Stimulated activated CD4-positive, alpha-beta T cell treated with anti-CD3 and anti-CD28 coated beads, TNF-alpha, amount 100 ng/mL, for 48 hours (primary cell): Measurements from ENCODE around the gene OR5K4.
A peak's percentile ranks its signal among the peaks of the same experiment; 100 is the strongest.

Source experiments
- DNase-seq, 3 donors: peaks; one replicate each; pipeline ENCODE4 v3.0.0-alpha.2; 2020; ENCODE audit warnings: low read depth in 3 of 3

Gene OR5K4

GRCh38 chr3:98353554-98353953, at the start of gene OR5K4:
OR5K4 (plus strand) TSS chr3:98353854; CDS start chr3:98353854, 0 bp downstream.
- DNase-seq, result no peak

GRCh38 chr3:98322101-98322500, 31.6 kb upstream of the OR5K4 start:
- DNase-seq, result no peak

GRCh38 chr3:98322686-98323085, 31.0 kb upstream of the OR5K4 start:
- no peak for DNase-seq

GRCh38 chr3:98323425-98323824, 30.2 kb upstream of the OR5K4 start:
- no peak for DNase-seq

- no peak for DNase-seq
These were observed 28.6 kb upstream of the OR5K4 start for GRCh38 chr3:98325055-98325454.

GRCh38 chr3:98326105-98326893, 27.4 kb upstream of the OR5K4 start:
- no peak for DNase-seq

GRCh38 chr3:98326945-98327344, 26.7 kb upstream of the OR5K4 start:
- DNase-seq, result no peak

GRCh38 chr3:98328933-98329332, 24.7 kb upstream of the OR5K4 start:
- no peak for DNase-seq

- DNase-seq, result peak; percentile 7 to 13 (median 11)
These were observed 24.1 kb upstream of the OR5K4 start for GRCh38 chr3:98329392-98330124.

- no peak for DNase-seq
These were observed 22.3 kb upstream of the OR5K4 start for GRCh38 chr3:98331329-98331728.

- DNase-seq, result no peak
These were observed 19.6 kb upstream of the OR5K4 start for GRCh38 chr3:98333989-98334606.

- DNase-seq, result no peak
These were observed 14.6 kb upstream of the OR5K4 start for GRCh38 chr3:98339031-98339430.

GRCh38 chr3:98341758-98342157, 11.9 kb upstream of the OR5K4 start:
- DNase-seq, result no peak

GRCh38 chr3:98343647-98344507, 9.8 kb upstream of the OR5K4 start:
- DNase-seq, result peak in 2 of 3 donors; percentile 17 to 30

GRCh38 chr3:98350082-98350481, 3.6 kb upstream of the OR5K4 start:
- no peak for DNase-seq

GRCh38 chr3:98359250-98359649, 5.6 kb downstream of the OR5K4 start:
- no peak for DNase-seq

GRCh38 chr3:98359993-98360675, 6.5 kb downstream of the OR5K4 start:
- no peak for DNase-seq

GRCh38 chr3:98360681-98361080, 7.0 kb downstream of the OR5K4 start:
- no peak for DNase-seq

GRCh38 chr3:98361289-98361688, 7.6 kb downstream of the OR5K4 start:
- no peak for DNase-seq

- no peak for DNase-seq
These were observed 14.0 kb downstream of the OR5K4 start for GRCh38 chr3:98367464-98368246.
